HG03139 (cell line): Measurements from ENCODE around the gene SUDS3.
"Not testable (repeated sequence)": the region's sequence is repeated elsewhere in the genome, so short reads cannot be mapped to it uniquely, and the experiment has no call there.

Experiments
- ATAC-seq: cut with Tn5 transposase; IDR thresholded peaks from one replicate; pipeline ENCODE4 v1.9.1; 2021; ENCODE audit not compliant: unreplicated experiment

Gene SUDS3

GRCh38 chr12:118376089-118377020, at the start of gene SUDS3:
Gene SUDS3, plus strand, starts transcription at chr12:118376555. Its CDS starts 137 bp downstream, at chr12:118376692.
- ATAC-seq = peak; percentile 35

- no peak for ATAC-seq
Measured at GRCh38 chr12:118326991-118327390, 49.4 kb upstream of the SUDS3 start.

GRCh38 chr12:118327391-118327790, 49.0 kb upstream of the SUDS3 start:
- ATAC-seq = no peak

- ATAC-seq = no peak
Measured at GRCh38 chr12:118328486-118329330, 47.6 kb upstream of the SUDS3 start.

- ATAC-seq = peak; percentile 83
Measured at GRCh38 chr12:118330421-118331018, 45.8 kb upstream of the SUDS3 start.

GRCh38 chr12:118332511-118332910, 43.8 kb upstream of the SUDS3 start:
- ATAC-seq = no peak

GRCh38 chr12:118334241-118334640, 42.1 kb upstream of the SUDS3 start:
- no peak for ATAC-seq

GRCh38 chr12:118334939-118335567, 41.3 kb upstream of the SUDS3 start:
- no peak for ATAC-seq

GRCh38 chr12:118336123-118336522, 40.2 kb upstream of the SUDS3 start:
- ATAC-seq = no peak

GRCh38 chr12:118337194-118337838, 39.0 kb upstream of the SUDS3 start:
- ATAC-seq = no peak

- ATAC-seq = no peak
Measured at GRCh38 chr12:118342090-118342489, 34.3 kb upstream of the SUDS3 start.

- ATAC-seq = no peak
Measured at GRCh38 chr12:118344829-118345228, 31.5 kb upstream of the SUDS3 start.

GRCh38 chr12:118345355-118345754, 31.0 kb upstream of the SUDS3 start:
- no peak for ATAC-seq

- peak; percentile 52 for ATAC-seq
Measured at GRCh38 chr12:118346895-118347294, 29.5 kb upstream of the SUDS3 start.

GRCh38 chr12:118347916-118348315, 28.4 kb upstream of the SUDS3 start:
- ATAC-seq = no peak

- no peak for ATAC-seq
Measured at GRCh38 chr12:118350908-118351559, 25.3 kb upstream of the SUDS3 start.

GRCh38 chr12:118353721-118354120, 22.6 kb upstream of the SUDS3 start:
- ATAC-seq = no peak

- not testable (repeated sequence) for ATAC-seq
Measured at GRCh38 chr12:118354503-118354902, 21.9 kb upstream of the SUDS3 start.

GRCh38 chr12:118354903-118355302, 21.5 kb upstream of the SUDS3 start:
- ATAC-seq = no peak

- ATAC-seq = no peak
Measured at GRCh38 chr12:118355843-118356242, 20.5 kb upstream of the SUDS3 start.
